Tibial artery (tissue), 4 donors: Measurements from ENCODE around the gene MCC.

Experiments
- DNase-seq, 2 donors: peaks; one replicate each; pipeline ENCODE4 v3.0.0-alpha.2; 2019
- H3K27ac ChIP-seq, 2 donors: fragments of 200-600 bp; sonication (generic) in 1 of 2; 1 replicate in 1 of 2; 2 replicates in 1 of 2; pipeline ENCODE4 v1.5.1; 2018 to 2019; ENCODE audit warnings: mild to moderate bottlenecking in 1 of 2
- H3K27me3 ChIP-seq, 2 donors: fragments of 200-600 bp; sonication (generic) in 1 of 2; one replicate each; pipeline versions ENCODE4 v1.5.1 to v1.6.0; 2016 to 2019
- H3K36me3 ChIP-seq, 3 donors: fragments of 200-600 bp; sonication (generic) in 2 of 3; one replicate each; pipeline ENCODE4 v1.5.1; 2016 to 2019; ENCODE audit warnings: mild to moderate bottlenecking in 2 of 3
- H3K4me1 ChIP-seq, 4 donors: fragments of 200-600 bp; sonication (generic) in 2 of 4; 1 replicate in 3 of 4; 2 replicates in 1 of 4; pipeline ENCODE4 v1.5.1; 2016 to 2019
- H3K4me3 ChIP-seq, 2 donors: fragments of 200-600 bp; sonication (generic) in 1 of 2; 1 replicate in 1 of 2; 2 replicates in 1 of 2; pipeline ENCODE4 v1.5.1; 2018 to 2019; ENCODE audit warnings: mild to moderate bottlenecking in 2 of 2
- H3K9me3 ChIP-seq, 3 donors: fragments of 200-600 bp; sonication (generic) in 1 of 3; one replicate each; pipeline ENCODE4 v1.5.1; 2016 to 2019
- CTCF ChIP-seq, 2 experiments: fragments of 200-600 bp in 1 of 2; fragments of 450-650 bp in 1 of 2; IDR thresholded peaks; one replicate each; pipeline ENCODE4 v1.5.1; 2017 to 2019; ENCODE audit warnings: antibody characterized with exemption in 2 of 2, mild to moderate bottlenecking in 1 of 2, moderate library complexity in 1 of 2
- intact Hi-C: fragments of 100-400 bp; cut with DNase I; formaldehyde crosslinking; loops from one replicate; pipeline ENCODE4 v1.15.0; 2023; ENCODE audit warnings: low total_unique reads

Gene MCC

GRCh38 chr5:113176196-113176595 lies 312.1 kb downstream of the MCC start:
- intact Hi-C loops: no loop called here
- H3K4me1 ChIP-seq: peaks cover 0 to 13% (median 6%) of the 10 kb centered on the region in 4 donors

GRCh38 chr5:113172231-113172826 lies 315.9 kb downstream of the MCC start:
- no peaks in the 10 kb centered on the region for H3K36me3 ChIP-seq
- peaks cover 0 to 6% (median 0%) of the 10 kb centered on the region in 4 donors for H3K4me1 ChIP-seq
- TF ChIP-seq CTCF (IDR thresholded peaks at IDR 0.05): no peak
- no peaks in the 10 kb centered on the region for H3K27me3 ChIP-seq
- no peaks in the 10 kb centered on the region for H3K9me3 ChIP-seq
- intact Hi-C loops: no loop called here
- no peak for DNase-seq
- no peak overlapping the region for H3K4me3 ChIP-seq
- H3K27ac ChIP-seq: no peak overlapping the region

More at GRCh38 chr5:113176196-113176595, 312.1 kb downstream of the MCC start:
- Histone ChIP-seq H3K27me3 (no peaks in the 10 kb centered on the region), H3K4me3 (no peak overlapping the region), H3K27ac (no peak overlapping the region), H3K9me3 (no peaks in the 10 kb centered on the region), H3K36me3 (no peaks in the 10 kb centered on the region)
- TF ChIP-seq CTCF (IDR thresholded peaks at IDR 0.05): no peak
- no peak for DNase-seq

GRCh38 chr5:113171520-113171919 lies 316.7 kb downstream of the MCC start:
- TF ChIP-seq CTCF (IDR thresholded peaks at IDR 0.05): no peak
- no peak overlapping the region for H3K27ac ChIP-seq
- H3K4me1 ChIP-seq: peaks cover 0 to 6% (median 0%) of the 10 kb centered on the region in 4 donors

GRCh38 chr5:113170707-113171106 lies 317.5 kb downstream of the MCC start:
- H3K27me3 ChIP-seq: no peaks in the 10 kb centered on the region
- no peak for TF ChIP-seq CTCF (IDR thresholded peaks at IDR 0.05)
- H3K4me1 ChIP-seq: peaks cover 0 to 6% (median 0%) of the 10 kb centered on the region in 4 donors
- H3K4me3 ChIP-seq: no peak overlapping the region
- no peaks in the 10 kb centered on the region for H3K36me3 ChIP-seq
- no peak overlapping the region for H3K27ac ChIP-seq
- no peak for DNase-seq
- intact Hi-C loops: no loop called here
- H3K9me3 ChIP-seq: no peaks in the 10 kb centered on the region

More at GRCh38 chr5:113171520-113171919, 316.7 kb downstream of the MCC start:
- Histone ChIP-seq H3K27me3 (no peaks in the 10 kb centered on the region), H3K9me3 (no peaks in the 10 kb centered on the region), H3K4me3 (no peak overlapping the region), H3K36me3 (no peaks in the 10 kb centered on the region)
- no peak for DNase-seq
- intact Hi-C loops: no loop called here

- Histone ChIP-seq H3K36me3 (no peaks in the 10 kb centered on the region), H3K9me3 (no peaks in the 10 kb centered on the region), H3K4me1 (peaks cover 0 to 6% (median 1%) of the 10 kb centered on the region in 4 donors), H3K27ac (no peak overlapping the region), H3K4me3 (no peak overlapping the region), H3K27me3 (no peaks in the 10 kb centered on the region)
- intact Hi-C loops: no loop called here
- DNase-seq: no peak
- TF ChIP-seq CTCF (IDR thresholded peaks at IDR 0.05): no peak
Measured at GRCh38 chr5:113169720-113170119, 318.5 kb downstream of the MCC start.
